Mononuclear cell (primary cell): ENCODE data around the gene CLTA. TPM values are rescaled to one million over a fixed set of nuclear protein-coding genes. Genes with fewer than 3 reads are reported as not detected.

ENCODE experiments used
- H3K27me3 ChIP-seq: 2 replicates; pipeline ENCODE4 v1.6.0; 2011; ENCODE audit warnings: low read length, control low read depth; ENCODE audit not compliant: insufficient read depth
- H3K4me1 ChIP-seq: 2 replicates; pipeline ENCODE4 v1.5.1; 2011; ENCODE audit warnings: mild to moderate bottlenecking, low read length, control low read depth; ENCODE audit not compliant: insufficient read depth
- H3K4me3 ChIP-seq: 2 replicates; pipeline ENCODE4 v1.5.1; 2011; ENCODE audit warnings: mild to moderate bottlenecking, low read length, moderate library complexity
- H3K9me3 ChIP-seq: 2 replicates; pipeline ENCODE4 v1.5.1; 2011; ENCODE audit warnings: low read depth, mild to moderate bottlenecking, control low read depth, low read length
- total RNA-seq: library from RNA; depleted of rRNA; stranded (reverse); fragments of >200 nt; gene quantifications from one replicate; pipeline ENCODE4 v1.2.3, GENCODE V29; 2012

The CLTA gene
- total RNA-seq, 1 donor, result 77.6 TPM

GRCh38 chr9:36191290-36191645 is 547 bp downstream of the CLTA start:
- peak overlapping the region; percentile 82 for H3K4me3 ChIP-seq
- H3K4me1 ChIP-seq, result peaks cover 39% of the 10 kb centered on the region
- H3K9me3 ChIP-seq, result no peaks in the 10 kb centered on the region
- H3K27me3 ChIP-seq, result no peaks in the 10 kb centered on the region

GRCh38 chr9:36191686-36192085 is 965 bp downstream of the CLTA start:
- Histone ChIP-seq H3K9me3 (no peaks in the 10 kb centered on the region), H3K27me3 (no peaks in the 10 kb centered on the region), H3K4me1 (peaks cover 39% of the 10 kb centered on the region), H3K4me3 (peak overlapping the region; percentile 82)

GRCh38 chr9:36192196-36192595 is 1.5 kb downstream of the CLTA start:
- Histone ChIP-seq H3K4me1 (peaks cover 42% of the 10 kb centered on the region), H3K4me3 (peak overlapping the region; percentile 82), H3K27me3 (no peaks in the 10 kb centered on the region), H3K9me3 (no peaks in the 10 kb centered on the region)

DNA sequence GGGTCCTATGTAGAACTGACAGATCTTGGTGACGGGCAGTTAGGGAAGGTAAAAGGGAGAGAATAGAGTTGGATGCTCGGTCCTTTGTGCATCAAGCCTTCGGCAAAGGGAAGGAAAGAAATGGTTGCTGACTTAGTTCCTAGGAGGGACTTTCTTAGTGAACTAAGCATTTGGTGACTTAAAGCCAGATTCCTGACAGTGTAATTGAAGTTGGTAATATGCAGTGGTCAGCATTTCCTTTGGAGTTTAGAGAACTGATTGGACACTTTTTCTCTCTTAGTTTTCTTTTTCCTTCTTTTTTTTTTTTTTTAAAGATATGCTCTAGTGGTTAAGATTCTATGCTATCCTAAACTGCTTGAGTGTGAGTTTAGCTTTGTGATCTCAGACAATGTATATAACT is 2.3 kb downstream of the CLTA start:
- peaks cover 42% of the 10 kb centered on the region for H3K4me1 ChIP-seq
- no peaks in the 10 kb centered on the region for H3K9me3 ChIP-seq
- H3K4me3 ChIP-seq, result no peak overlapping the region
- H3K27me3 ChIP-seq, result no peaks in the 10 kb centered on the region

- Histone ChIP-seq H3K27me3 (no peaks in the 10 kb centered on the region), H3K4me1 (peaks cover 42% of the 10 kb centered on the region), H3K9me3 (no peaks in the 10 kb centered on the region), H3K4me3 (no peak overlapping the region)
These were observed 3.7 kb downstream of the CLTA start for GRCh38 chr9:36194326-36195000.

DNA sequence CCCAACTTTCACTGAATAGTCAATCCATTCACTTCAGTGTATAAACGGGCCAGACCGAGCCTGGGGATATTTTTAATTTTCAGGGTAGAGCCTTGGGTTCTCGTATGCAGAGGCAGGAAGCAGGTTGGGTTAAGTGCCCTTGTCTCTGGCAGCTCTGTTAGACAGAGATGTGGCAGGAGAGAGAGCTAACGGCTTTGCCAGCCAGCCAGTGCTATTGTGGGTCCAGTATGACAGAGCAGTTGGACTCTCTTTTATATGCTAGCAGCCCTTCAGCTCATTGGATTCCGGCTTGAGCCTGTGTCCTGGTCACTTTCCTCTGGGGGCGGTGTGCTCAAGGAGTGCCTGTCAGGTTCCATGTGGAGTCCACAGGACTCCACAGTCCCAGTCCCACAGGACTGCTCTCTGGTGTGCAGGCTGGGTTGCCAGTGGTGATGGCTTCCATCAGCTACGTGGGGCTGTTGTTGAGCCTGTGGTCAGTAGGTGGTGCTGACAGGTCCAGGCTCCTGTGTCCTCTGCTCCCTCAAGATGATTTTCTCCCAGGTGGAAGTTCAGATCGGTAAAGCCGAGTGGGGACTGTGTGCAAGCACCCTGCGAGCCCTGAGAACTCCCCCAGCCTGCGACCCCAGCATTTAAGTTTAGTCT is 14.3 kb downstream of the CLTA start:
- Histone ChIP-seq H3K4me3 (no peak overlapping the region), H3K9me3 (no peaks in the 10 kb centered on the region), H3K27me3 (no peaks in the 10 kb centered on the region), H3K4me1 (peaks cover 9% of the 10 kb centered on the region)

GRCh38 chr9:36207016-36207415 is 16.3 kb downstream of the CLTA start:
- Histone ChIP-seq H3K9me3 (no peaks in the 10 kb centered on the region), H3K27me3 (no peaks in the 10 kb centered on the region), H3K4me3 (no peak overlapping the region), H3K4me1 (peaks cover 9% of the 10 kb centered on the region)

GRCh38 chr9:36207546-36208012 is 16.9 kb downstream of the CLTA start:
- Histone ChIP-seq H3K27me3 (no peaks in the 10 kb centered on the region), H3K4me1 (peaks cover 9% of the 10 kb centered on the region), H3K4me3 (no peak overlapping the region), H3K9me3 (no peaks in the 10 kb centered on the region)

GRCh38 chr9:36208521-36209253 is 18.0 kb downstream of the CLTA start:
- no peaks in the 10 kb centered on the region for H3K9me3 ChIP-seq
- H3K4me1 ChIP-seq, result peaks cover 9% of the 10 kb centered on the region
- no peaks in the 10 kb centered on the region for H3K27me3 ChIP-seq
- H3K4me3 ChIP-seq, result no peak overlapping the region

DNA sequence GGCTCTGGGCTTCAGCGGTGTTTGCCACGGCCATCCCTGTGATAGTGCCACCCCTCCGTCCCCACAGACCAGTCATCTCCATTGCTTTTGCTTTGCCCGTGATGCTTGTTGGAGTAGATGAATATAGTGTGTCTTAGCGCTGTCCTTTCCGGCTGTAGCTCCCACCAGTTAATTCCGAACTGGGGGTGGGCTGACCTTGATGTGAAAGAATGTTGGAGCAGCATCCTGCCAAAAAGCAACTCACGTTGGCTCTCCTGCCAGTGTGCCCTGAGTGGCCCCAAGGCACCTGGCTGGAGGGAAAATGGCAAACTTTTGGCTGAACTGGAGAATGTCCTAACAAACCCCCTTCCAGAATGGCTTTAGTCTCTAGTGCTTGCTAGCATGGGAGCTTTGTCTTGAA is 20.0 kb downstream of the CLTA start:
- Histone ChIP-seq H3K27me3 (no peaks in the 10 kb centered on the region), H3K9me3 (no peaks in the 10 kb centered on the region), H3K4me1 (peaks cover 9% of the 10 kb centered on the region), H3K4me3 (no peak overlapping the region)

DNA sequence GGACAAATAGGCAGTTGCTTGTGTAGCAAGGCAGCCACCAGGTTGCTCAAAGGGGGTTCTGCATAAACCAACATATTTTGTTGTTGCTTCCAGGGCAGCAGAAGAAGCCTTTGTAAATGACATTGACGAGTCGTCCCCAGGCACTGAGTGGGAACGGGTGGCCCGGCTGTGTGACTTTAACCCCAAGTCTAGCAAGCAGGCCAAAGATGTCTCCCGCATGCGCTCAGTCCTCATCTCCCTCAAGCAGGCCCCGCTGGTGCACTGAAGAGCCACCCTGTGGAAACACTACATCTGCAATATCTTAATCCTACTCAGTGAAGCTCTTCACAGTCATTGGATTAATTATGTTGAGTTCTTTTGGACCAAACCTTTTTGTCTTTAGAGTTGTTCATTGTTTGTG is 20.8 kb downstream of the CLTA start:
- no peaks in the 10 kb centered on the region for H3K27me3 ChIP-seq
- H3K4me3 ChIP-seq, result no peak overlapping the region
- H3K9me3 ChIP-seq, result no peaks in the 10 kb centered on the region
- peaks cover 9% of the 10 kb centered on the region for H3K4me1 ChIP-seq

DNA sequence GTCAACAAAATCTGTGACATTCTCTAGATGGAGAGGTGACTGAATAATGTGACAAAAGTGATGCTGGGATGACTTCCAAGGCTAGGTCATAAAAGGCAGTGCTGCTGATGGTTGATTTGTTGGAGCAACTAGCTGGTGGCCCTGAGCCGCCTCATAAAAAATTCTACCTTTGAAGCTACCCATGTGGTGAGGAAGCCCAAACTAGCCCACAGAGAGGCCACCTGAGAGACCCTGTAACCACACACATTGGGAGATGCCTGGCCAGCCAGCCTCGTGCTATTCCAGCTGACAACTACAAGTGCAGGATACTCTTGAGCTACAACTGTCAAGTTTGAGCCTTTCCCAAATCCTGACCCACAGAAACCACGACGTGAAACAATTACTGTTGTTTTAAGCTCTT is 22.7 kb downstream of the CLTA start:
- peaks cover 2% of the 10 kb centered on the region for H3K4me1 ChIP-seq
- no peaks in the 10 kb centered on the region for H3K9me3 ChIP-seq
- H3K4me3 ChIP-seq, result no peak overlapping the region
- H3K27me3 ChIP-seq, result no peaks in the 10 kb centered on the region

DNA sequence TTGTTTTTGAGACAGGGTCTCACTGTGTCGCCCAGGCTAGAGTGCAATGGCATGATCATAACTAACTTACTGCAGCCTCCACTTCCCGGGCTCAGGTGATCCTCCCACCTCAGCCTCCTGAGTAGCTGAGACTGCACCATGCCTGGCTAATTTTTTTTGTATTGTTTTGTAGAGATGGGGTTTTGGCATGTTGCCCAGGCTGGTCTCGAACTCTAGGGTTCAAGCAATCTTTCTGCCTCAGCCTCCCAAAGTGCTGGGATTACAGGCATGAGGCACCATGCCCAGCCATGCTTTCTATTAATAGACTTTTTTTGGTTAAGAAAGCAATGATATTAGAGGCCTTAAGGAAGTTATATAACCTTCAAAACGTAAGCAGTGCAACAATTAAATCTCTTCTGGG is 23.3 kb downstream of the CLTA start:
- Histone ChIP-seq H3K9me3 (no peaks in the 10 kb centered on the region), H3K4me3 (no peak overlapping the region), H3K27me3 (no peaks in the 10 kb centered on the region), H3K4me1 (peaks cover 4% of the 10 kb centered on the region)

GRCh38 chr9:36214571-36214970 is 23.9 kb downstream of the CLTA start:
- no peaks in the 10 kb centered on the region for H3K9me3 ChIP-seq
- H3K4me1 ChIP-seq, result peaks cover 4% of the 10 kb centered on the region
- no peak overlapping the region for H3K4me3 ChIP-seq
- H3K27me3 ChIP-seq, result no peaks in the 10 kb centered on the region

DNA sequence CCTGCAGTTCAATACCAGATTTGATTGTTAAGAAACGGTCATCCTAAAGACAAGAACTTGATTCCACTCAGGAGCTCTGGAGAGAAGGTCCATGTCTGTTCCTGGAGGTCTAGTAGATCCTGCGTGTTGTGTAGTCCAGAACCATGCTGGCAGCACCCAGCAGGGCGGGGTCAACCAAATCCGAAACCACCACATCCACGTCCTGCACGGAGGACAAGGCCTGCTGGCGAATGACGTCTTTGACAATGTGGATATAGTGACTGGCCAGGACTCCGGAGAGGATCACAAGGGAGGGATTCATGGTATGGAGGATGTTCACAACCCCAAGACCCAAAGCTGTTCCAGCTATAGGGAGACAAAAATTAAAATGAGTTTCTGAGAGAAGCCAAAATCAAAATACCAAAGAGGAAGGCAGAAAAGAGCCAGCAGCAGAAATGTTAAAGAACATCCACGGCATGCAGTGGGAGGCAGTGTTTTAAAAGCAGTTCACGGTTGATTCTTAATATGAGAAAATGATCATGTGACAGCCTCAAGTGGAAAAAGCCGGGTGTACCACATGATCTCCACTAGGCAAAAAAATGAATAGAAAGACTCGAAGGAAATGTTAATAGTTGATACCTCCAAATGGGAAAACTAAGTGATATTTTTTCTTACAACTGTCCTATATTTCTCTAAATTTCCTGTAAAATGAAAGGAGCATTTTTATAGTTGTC is 26.7 kb downstream of the CLTA start:
- H3K27me3 ChIP-seq, result no peaks in the 10 kb centered on the region
- no peak overlapping the region for H3K4me3 ChIP-seq
- peaks cover 4% of the 10 kb centered on the region for H3K4me1 ChIP-seq
- H3K9me3 ChIP-seq, result no peaks in the 10 kb centered on the region
